PC-3 (cell line): ENCODE measurements around the gene GTF2F2. TPM values are rescaled to one million over a fixed set of nuclear protein-coding genes. Genes with fewer than 3 reads are reported as not detected.

Experiments
- ATAC-seq: fragments of 200-7000 bp; cut with Tn5 transposase; 2 replicates; pipeline ENCODE4 v1.9.1; 2020; ENCODE audit warnings: mild to moderate bottlenecking, moderate library complexity
- BruUV-seq: library from RNA; stranded (reverse); fragments of 400-500 nt; replicated peaks from 2 replicates; lab custom pipeline; 2021; lab: Mats Ljungman, UMichigan
- CTCF ChIA-PET: fragments of 300-600 bp; sonication (Branson Sonifier 250); formaldehyde crosslinking; loops from one replicate; lab custom pipeline; 2022; ENCODE audit warnings: antibody characterized with exemption; lab: Charles Lee
- POLR2A ChIA-PET: fragments of 300-600 bp; sonication (Branson Sonifier 250); formaldehyde crosslinking; loops from one replicate; lab custom pipeline; 2022; ENCODE audit warnings: antibody characterized with exemption; ENCODE audit not compliant: unreplicated experiment; lab: Charles Lee
- DNase-seq: peaks from one replicate; pipeline ENCODE4 v3.0.0-alpha.2; 2015
- H2AFZ ChIP-seq: fragments of 300-600 bp; sonication (generic); 2 replicates; pipeline ENCODE4 v1.6.0; 2016; ENCODE audit warnings: antibody characterized with exemption, low read length
- H3F3A ChIP-seq: fragments of 300-600 bp; sonication (generic); one replicate; pipeline ENCODE4 v1.6.0; 2017; ENCODE audit warnings: antibody characterized with exemption, low read length, control low read depth, mild to moderate bottlenecking; ENCODE audit not compliant: unreplicated experiment
- H3K27ac ChIP-seq: fragments of 300-600 bp; sonication (generic); 2 replicates; pipeline ENCODE4 v1.5.1; 2016; ENCODE audit warnings: mild to moderate bottlenecking, low read length
- H3K27me3 ChIP-seq: fragments of 300-600 bp; sonication (generic); 2 replicates; pipeline ENCODE4 v1.6.1; 2016; ENCODE audit warnings: low read length, mixed read lengths
- H3K36me3 ChIP-seq: fragments of 300-600 bp; sonication (generic); 2 replicates; pipeline ENCODE4 v1.6.1; 2016; ENCODE audit warnings: low read depth, mixed run types, low read length, mixed read lengths
- H3K4me1 ChIP-seq: fragments of 300-600 bp; sonication (generic); 2 replicates; pipeline ENCODE4 v1.5.1; 2016; ENCODE audit warnings: low read length; ENCODE audit not compliant: insufficient read depth
- H3K4me2 ChIP-seq: fragments of 300-600 bp; sonication (generic); 2 replicates; pipeline ENCODE4 v1.6.0; 2016; ENCODE audit warnings: low read length
- H3K4me3 ChIP-seq: fragments of 300-600 bp; sonication (generic); 2 replicates; pipeline ENCODE4 v1.5.1; 2016; ENCODE audit warnings: mild to moderate bottlenecking, low read length, mixed read lengths
- H3K79me2 ChIP-seq: fragments of 300-600 bp; sonication (generic); 2 replicates; pipeline ENCODE4 v1.6.1; 2017; ENCODE audit warnings: low read length, mixed read lengths
- H3K9ac ChIP-seq: fragments of 300-600 bp; sonication (generic); 2 replicates; pipeline ENCODE4 v1.6.0; 2016; ENCODE audit warnings: mild to moderate bottlenecking, low read length
- H3K9me2 ChIP-seq: fragments of 300-600 bp; sonication (generic); replicated peaks from 2 replicates; pipeline ENCODE4 v1.6.1; 2016; ENCODE audit warnings: mixed run types, low read length, mixed read lengths
- H3K9me3 ChIP-seq: fragments of 300-600 bp; sonication (generic); 2 replicates; pipeline ENCODE4 v1.6.1; 2016; ENCODE audit warnings: low read length, mixed read lengths
- H4K20me1 ChIP-seq: fragments of 300-600 bp; sonication (generic); 2 replicates; pipeline ENCODE4 v1.6.1; 2016; ENCODE audit warnings: low read length, mixed read lengths
- EZH2 ChIP-seq: fragments of 300-600 bp; sonication (generic); IDR thresholded peaks from one replicate; pipeline ENCODE4 v1.6.1; 2017; ENCODE audit warnings: antibody characterized with exemption, mild to moderate bottlenecking, low read length; ENCODE audit not compliant: unreplicated experiment
- EZH2phosphoT487 ChIP-seq: fragments of 300-600 bp; sonication (generic); IDR thresholded peaks from 2 replicates; pipeline ENCODE4 v1.6.1; 2018; ENCODE audit warnings: mild to moderate bottlenecking, antibody characterized with exemption, low read length, borderline replicate concordance
- intact Hi-C: fragments of 100-400 bp; cut with micrococcal nuclease; formaldehyde crosslinking; loops from 2 replicates; pipeline ENCODE4 v1.9.0; 2023
- total RNA-seq: library from RNA; depleted of rRNA; stranded (reverse); fragments of >200 nt; gene quantifications from 2 replicates; pipeline ENCODE4 v1.2.3, GENCODE V29; 2014
- TF ChIP-seq, protein P1 (sequence below): fragments of 300-600 bp; sonication (generic); conservative IDR thresholded peaks from 2 replicates; pipeline ENCODE4 v1.5.1; 2017; ENCODE audit warnings: antibody characterized with exemption, low read depth, mild to moderate bottlenecking, low read length

The GTF2F2 gene
- total RNA-seq, 1 experiment from 2014 or later: 28.3 TPM

DNA sequence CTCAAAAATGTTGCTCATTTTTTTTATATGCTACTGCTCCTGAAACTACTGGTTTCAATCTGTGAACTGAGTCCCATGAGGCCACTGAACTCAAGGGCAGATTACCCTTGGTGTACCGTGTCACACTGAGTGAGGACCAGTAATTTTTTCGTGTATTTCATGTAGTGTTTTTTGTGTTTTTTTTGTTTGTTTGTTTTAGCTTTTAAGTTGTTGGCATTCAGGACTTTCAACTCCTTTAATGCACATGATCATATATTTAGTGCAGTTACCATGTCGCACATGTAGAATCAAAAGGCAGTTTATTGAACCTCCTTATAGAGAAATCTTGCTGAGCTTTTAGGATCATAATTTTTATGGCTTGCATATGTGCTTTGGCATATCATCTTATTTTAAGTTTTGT, 162.7 kb downstream of the GTF2F2 start:
- Histone ChIP-seq H3K4me2 (no peak overlapping the region), H3K36me3 (no peaks in the 10 kb centered on the region), H3K9me3 (no peaks in the 10 kb centered on the region), H3K9me2 (no peaks in the 10 kb centered on the region), H3F3A (no peaks in the 10 kb centered on the region), H4K20me1 (no peaks in the 10 kb centered on the region), H3K27me3 (no peaks in the 10 kb centered on the region), H3K79me2 (no peaks in the 10 kb centered on the region), H3K27ac (no peak overlapping the region), H3K9ac (no peak overlapping the region), H3K4me3 (no peak overlapping the region), H2AFZ (no peak overlapping the region), H3K4me1 (peaks cover 10% of the 10 kb centered on the region; the same call in 1 of the 2 replicates)
- no peak for TF ChIP-seq EZH2phosphoT487
- TF ChIP-seq, protein P1, sequence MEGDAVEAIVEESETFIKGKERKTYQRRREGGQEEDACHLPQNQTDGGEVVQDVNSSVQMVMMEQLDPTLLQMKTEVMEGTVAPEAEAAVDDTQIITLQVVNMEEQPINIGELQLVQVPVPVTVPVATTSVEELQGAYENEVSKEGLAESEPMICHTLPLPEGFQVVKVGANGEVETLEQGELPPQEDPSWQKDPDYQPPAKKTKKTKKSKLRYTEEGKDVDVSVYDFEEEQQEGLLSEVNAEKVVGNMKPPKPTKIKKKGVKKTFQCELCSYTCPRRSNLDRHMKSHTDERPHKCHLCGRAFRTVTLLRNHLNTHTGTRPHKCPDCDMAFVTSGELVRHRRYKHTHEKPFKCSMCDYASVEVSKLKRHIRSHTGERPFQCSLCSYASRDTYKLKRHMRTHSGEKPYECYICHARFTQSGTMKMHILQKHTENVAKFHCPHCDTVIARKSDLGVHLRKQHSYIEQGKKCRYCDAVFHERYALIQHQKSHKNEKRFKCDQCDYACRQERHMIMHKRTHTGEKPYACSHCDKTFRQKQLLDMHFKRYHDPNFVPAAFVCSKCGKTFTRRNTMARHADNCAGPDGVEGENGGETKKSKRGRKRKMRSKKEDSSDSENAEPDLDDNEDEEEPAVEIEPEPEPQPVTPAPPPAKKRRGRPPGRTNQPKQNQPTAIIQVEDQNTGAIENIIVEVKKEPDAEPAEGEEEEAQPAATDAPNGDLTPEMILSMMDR: no peak
- no peak for TF ChIP-seq EZH2
- ChIA-PET POLR2A (no interaction called here), CTCF (no interaction called here)
- DNase-seq: no peak
- ATAC-seq: no peak
- intact Hi-C loops: loop anchor here (10.0 kb wide), 1 partner anchor 118 kb away; no protein-coding TSS in a partner anchor
- BruUV-seq: no TSS peak

DNA sequence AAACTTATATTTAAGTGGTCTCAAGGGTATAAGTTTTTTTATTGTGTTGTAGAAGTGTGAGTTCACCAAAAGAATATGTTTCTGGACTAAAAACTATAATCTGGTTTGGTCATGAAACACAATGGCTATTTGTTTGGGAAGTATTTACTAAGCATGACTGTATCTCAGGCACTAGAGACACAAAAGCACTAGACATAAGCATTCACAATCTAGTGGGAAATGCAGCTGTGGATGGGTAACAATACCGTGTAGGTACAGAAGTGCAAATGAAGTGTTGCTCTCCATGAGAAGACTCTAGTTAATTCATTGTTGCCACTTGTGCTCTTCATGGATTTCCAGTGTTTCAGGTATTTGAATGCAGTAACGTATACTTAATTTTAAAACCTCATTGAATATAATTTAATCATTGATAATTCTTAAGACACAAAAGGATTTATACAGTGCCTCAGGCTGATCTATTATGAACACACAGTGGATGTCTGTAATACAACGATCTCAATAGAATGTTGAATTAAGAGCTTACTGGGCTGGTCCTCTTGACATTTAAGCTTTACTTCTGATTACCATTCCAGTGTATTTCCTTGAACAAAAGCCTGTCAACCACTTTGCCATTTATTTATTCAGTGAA, 169.7 kb downstream of the GTF2F2 start:
- Histone ChIP-seq H3F3A (no peaks in the 10 kb centered on the region), H3K9ac (no peak overlapping the region), H2AFZ (no peak overlapping the region), H3K9me2 (no peaks in the 10 kb centered on the region), H3K27ac (no peak overlapping the region), H3K4me1 (peaks cover 20% of the 10 kb centered on the region), H3K79me2 (no peaks in the 10 kb centered on the region), H3K36me3 (no peaks in the 10 kb centered on the region), H4K20me1 (no peaks in the 10 kb centered on the region), H3K4me2 (no peak overlapping the region), H3K9me3 (no peaks in the 10 kb centered on the region), H3K4me3 (no peak overlapping the region), H3K27me3 (no peaks in the 10 kb centered on the region)
- no TSS peak for BruUV-seq
- ATAC-seq: peak; percentile 57
- TF ChIP-seq, protein P1: no peak
- TF ChIP-seq EZH2phosphoT487 (no peak), EZH2 (no peak)
- DNase-seq: no peak
- CTCF ChIA-PET: no interaction called here
- POLR2A ChIA-PET: no interaction called here
- intact Hi-C loops: loop anchor here (10.0 kb wide), 1 partner anchor 125 kb away; no protein-coding TSS in a partner anchor

- TF ChIP-seq EZH2 (no peak), EZH2phosphoT487 (no peak)
- TF ChIP-seq, protein P1: no peak
- no peak overlapping the region for H2AFZ ChIP-seq
- CTCF ChIA-PET: no interaction called here
Measured at GRCh38 chr13:45292176-45292575, 171.9 kb downstream of the GTF2F2 start.

More at GRCh38 chr13:45292176-45292575, 171.9 kb downstream of the GTF2F2 start:
- Histone ChIP-seq H3K9me2 (no peaks in the 10 kb centered on the region), H3K4me3 (no peak overlapping the region), H3K4me1 (peaks cover 20% of the 10 kb centered on the region), H3K4me2 (0 out of 2 replicates have a peak overlapping the region, but pooled peaks have one; percentile 11), H3K9me3 (no peaks in the 10 kb centered on the region), H3K9ac (no peak overlapping the region), H3F3A (no peaks in the 10 kb centered on the region), H3K79me2 (no peaks in the 10 kb centered on the region), H3K27me3 (no peaks in the 10 kb centered on the region), H4K20me1 (no peaks in the 10 kb centered on the region), H3K36me3 (no peaks in the 10 kb centered on the region), H3K27ac (no peak overlapping the region)
- BruUV-seq: no TSS peak
- peak; percentile 92 for ATAC-seq
- POLR2A ChIA-PET: interaction anchor here (0.7 kb wide), 1 partner anchor 111 kb away, joined by 5 read pairs; no protein-coding TSS in a partner anchor
- intact Hi-C loops: no loop called here
- DNase-seq: peak; percentile 70
